ENCODE data around the gene INKA2.
"Not testable (repeated sequence)": the region's sequence is repeated elsewhere in the genome, so short reads cannot be mapped to it uniquely, and the experiment has no call there.

INKA2 gene

GRCh38 chr1:111751906-111752575 lies 12.8 kb upstream of the INKA2 start:
- DNase-seq = no peak

- DNase-seq = no peak
Measured at GRCh38 chr1:111750856-111751255, 11.7 kb upstream of the INKA2 start.

GRCh38 chr1:111749628-111750027 lies 10.4 kb upstream of the INKA2 start:
- DNase-seq = no peak

GRCh38 chr1:111747947-111748346 lies 8.8 kb upstream of the INKA2 start:
- no peak for DNase-seq

- no peak for DNase-seq
Measured at GRCh38 chr1:111747282-111747734, 8.1 kb upstream of the INKA2 start.

DNA sequence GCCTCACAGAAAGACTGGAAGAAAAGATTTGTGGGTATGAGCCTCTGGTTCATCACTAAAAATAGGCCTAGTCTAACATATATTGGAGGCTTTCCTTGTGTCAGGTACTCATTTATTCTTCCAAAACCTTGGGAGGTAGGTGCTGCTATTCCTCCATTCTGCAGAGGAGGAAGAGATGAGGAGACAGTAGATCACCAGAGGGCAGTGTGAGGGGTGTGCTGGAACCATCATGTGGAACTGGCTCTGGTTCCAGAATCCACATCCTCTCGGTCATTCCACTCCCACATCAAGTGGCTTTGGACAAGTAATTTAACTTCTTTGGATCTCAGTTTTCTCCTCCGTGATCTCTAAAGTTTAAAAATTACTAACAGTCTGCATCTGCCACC lies 7.4 kb upstream of the INKA2 start:
- no peak for DNase-seq

- no peak for DNase-seq
Measured at GRCh38 chr1:111745675-111746613, 6.7 kb upstream of the INKA2 start.

DNA sequence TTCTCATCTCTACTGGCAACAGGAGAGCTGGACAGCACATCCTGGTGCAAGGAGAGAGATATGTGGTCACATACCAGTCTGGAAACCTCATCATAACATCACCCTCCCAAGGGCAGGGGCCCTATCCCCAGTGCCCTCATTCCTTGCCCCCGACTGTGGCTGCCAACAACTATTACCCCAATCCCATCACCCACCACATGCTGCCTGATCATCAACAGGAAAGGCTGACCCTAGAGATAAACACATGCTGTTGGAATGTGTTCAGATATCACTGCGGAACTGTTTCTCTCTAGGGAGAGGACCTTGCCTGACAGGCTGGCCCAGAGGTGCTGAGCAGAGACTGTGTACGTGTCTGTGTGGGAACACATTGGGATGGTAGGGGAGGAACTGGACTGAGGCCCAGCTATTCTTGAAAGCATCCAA lies 4.5 kb upstream of the INKA2 start:
- no peak for DNase-seq

- no peak for DNase-seq
Measured at GRCh38 chr1:111742938-111743549, 3.8 kb upstream of the INKA2 start.

DNA sequence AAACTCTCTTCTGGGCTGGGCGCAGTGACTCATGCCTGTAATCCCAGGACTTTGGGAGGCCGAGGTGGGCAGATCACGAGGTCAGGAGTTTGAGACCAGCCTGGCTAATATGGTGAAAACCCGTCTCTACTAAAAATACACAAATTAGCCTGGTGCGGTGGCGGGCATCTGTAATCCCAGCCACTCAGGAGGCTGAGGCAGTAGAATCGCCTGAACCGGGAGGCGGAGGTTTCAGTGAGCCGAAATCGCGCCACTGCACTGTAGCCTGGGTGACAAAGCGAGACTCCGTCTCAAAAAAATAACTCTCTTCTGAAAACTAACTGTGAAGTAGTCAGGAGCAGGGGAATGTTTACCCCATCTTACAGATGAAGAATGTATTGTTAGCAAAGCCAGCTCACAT lies 3.1 kb upstream of the INKA2 start:
- not testable (repeated sequence) for DNase-seq

DNA sequence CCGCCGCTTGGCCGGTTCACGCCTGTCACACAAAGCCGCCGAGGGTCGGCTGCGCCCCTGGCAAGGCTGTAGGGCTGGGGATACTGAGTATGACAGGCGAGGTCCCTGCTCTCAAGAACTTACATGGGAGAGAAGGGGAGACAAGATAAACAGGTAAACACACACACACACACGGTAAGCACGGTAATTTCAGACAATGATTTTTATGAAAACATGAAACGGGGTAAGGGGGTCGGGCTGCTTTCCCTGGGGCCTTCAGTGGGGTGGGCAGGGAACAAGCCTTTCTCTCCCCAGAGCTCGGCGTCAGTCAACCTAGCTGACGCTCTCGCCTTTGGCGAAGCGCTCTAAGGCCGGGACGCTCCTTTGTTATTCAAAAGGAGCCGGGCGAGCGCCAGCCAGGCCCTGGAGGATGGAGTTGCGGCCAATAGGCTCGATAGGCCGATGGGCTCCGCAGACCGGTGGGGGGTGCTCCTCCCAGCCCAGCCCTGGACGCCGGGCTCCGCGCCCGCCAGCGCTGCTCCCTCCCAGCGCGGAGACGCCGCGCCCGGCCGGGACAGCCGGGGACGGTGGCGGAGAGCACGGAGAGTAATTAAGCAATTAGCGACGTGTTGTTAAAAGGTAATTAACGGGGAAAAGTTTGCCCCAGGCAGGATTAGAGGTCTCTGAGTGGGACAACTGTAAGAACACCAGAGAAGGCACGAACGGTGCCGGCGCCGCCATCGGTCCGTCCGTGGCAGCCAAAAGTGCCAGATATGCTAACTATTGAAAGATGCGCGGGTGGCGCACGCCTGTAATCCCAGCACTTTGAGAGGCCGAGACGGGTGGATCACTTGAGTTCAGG lies 950 bp upstream of the INKA2 start:
- peak; percentile 76 for DNase-seq

- peak; percentile 94 for DNase-seq
Measured at GRCh38 chr1:111738436-111739193, 580 bp downstream of the INKA2 start.

- peak; percentile 58 for DNase-seq
Measured at GRCh38 chr1:111738133-111738435, 1.1 kb downstream of the INKA2 start.

DNA sequence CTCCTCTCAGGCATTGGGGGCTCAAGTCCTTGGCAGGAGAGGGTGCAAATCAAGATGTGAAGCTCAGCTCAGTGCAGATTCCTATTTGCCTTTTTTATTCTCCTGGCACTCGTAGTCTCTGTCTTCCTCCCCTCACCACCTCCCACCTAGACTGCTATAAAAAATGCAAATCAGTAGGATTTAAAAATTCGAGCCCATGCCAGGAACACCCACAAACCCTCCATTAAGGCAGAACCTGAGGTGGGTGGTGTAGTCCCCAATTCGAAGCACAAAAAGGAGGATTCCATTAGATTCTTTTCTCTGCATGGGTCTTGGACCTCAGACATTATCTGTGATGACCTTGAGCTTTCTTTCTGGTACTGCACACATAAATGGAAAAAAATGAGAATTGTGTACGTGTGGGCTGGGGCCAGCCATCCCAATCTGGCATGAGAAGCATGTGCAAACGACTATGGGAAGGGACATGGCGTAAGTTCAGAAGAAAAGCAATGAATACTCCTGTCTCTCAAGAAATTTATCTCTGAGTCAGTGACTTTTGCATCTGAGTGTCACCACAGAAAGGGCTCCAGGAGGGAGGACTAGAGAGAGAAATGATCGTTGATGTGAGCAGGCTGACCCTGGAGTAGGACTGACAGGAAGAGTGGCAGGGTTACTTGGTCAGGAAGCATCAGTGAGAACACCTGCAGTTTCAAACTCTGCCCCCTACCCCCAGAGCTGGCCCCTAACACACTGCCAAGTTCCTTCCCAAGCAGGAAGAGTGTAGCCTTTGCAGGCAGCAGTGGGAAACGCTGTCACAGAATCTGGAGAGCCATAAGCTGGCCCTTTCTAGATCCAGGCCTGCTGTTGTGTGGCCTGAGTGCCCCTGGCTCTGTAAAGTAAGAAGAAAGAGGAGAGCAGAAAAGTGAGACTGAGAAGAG lies 1.7 kb downstream of the INKA2 start:
- no peak for DNase-seq

GRCh38 chr1:111736548-111737215 lies 2.5 kb downstream of the INKA2 start:
- DNase-seq = no peak

- DNase-seq = peak; percentile 37
Measured at GRCh38 chr1:111735858-111736544, 3.2 kb downstream of the INKA2 start.

GRCh38 chr1:111735321-111735720 lies 3.9 kb downstream of the INKA2 start:
- DNase-seq = no peak

DNA sequence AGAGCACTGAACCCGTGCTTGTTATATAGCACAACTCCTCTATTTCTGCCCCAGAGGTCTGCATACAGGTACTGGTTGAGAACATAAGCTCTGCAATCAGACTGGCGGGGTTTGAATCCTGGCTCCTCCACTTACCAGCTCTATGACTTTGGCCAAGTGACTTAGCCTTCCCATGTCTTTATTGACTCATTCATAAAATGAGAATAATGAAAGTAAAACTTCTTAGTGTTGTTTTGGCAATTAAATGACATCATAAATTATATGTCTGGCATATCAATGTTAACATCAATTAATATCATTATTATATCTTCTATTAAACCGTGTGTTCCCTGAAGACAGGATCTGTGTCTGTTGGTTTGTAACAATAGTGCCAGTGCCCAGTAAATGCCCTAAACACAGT lies 4.3 kb downstream of the INKA2 start:
- no peak for DNase-seq

GRCh38 chr1:111734426-111734825 lies 4.8 kb downstream of the INKA2 start:
- DNase-seq = no peak

Data from right kidney (tissue), 1 donor.